ENCODE measurements around the gene MCTP1. TPM values are rescaled to one million over a fixed set of nuclear protein-coding genes. Genes with fewer than 3 reads are reported as not detected.

The MCTP1 gene
- total RNA-seq, 1 experiment from 2014 or later, result 5.6 TPM

GRCh38 chr5:94841598-94842322, 443.1 kb downstream of the MCTP1 start:
- ChIA-PET CTCF (interaction anchor here (1.3 kb wide), 1 partner anchor 9 kb away, joined by 4 read pairs; no protein-coding TSS in a partner anchor), POLR2A (no interaction called here)
- no peak overlapping the region for H3K27ac Mint-ChIP-seq
- DNase-seq (ENCODE audit: low spot score) (no peak), ATAC-seq (no peak)
- no peaks in the 10 kb centered on the region for H3K4me1 Mint-ChIP-seq
- H3K36me3 Mint-ChIP-seq, result no peaks in the 10 kb centered on the region
- no peak overlapping the region for H3K4me3 Mint-ChIP-seq
- TF ChIP-seq NFATC4 (CRISPR knock-in tag; IDR thresholded peaks at IDR 0.05) (no peak), ZNF263 (CRISPR knock-in tag; IDR thresholded peaks at IDR 0.05; ENCODE audit: low read depth) (no peak), ZNF532 (CRISPR knock-in tag; IDR thresholded peaks at IDR 0.05; ENCODE audit: borderline replicate concordance) (no peak), AR (CRISPR knock-in tag; IDR thresholded peaks at IDR 0.05) (no peak), SP1 (CRISPR knock-in tag; conservative IDR thresholded peaks at IDR 0.05) (no peak), E2F1 (CRISPR knock-in tag; IDR thresholded peaks at IDR 0.05) (no peak), MXD4 (CRISPR knock-in tag; IDR thresholded peaks at IDR 0.05; ENCODE audit: borderline replicate concordance) (no peak), PRRX2 (CRISPR knock-in tag; IDR thresholded peaks at IDR 0.05) (no peak), ZBTB43 (CRISPR knock-in tag; IDR thresholded peaks at IDR 0.05) (no peak), KAT7 (CRISPR knock-in tag; IDR thresholded peaks at IDR 0.05; ENCODE audit: borderline replicate concordance) (no peak), ZNF317 (CRISPR knock-in tag; IDR thresholded peaks at IDR 0.05; ENCODE audit: borderline replicate concordance, low read depth) (no peak), EMX1 (CRISPR knock-in tag; IDR thresholded peaks at IDR 0.05) (no peak)
- no peaks in the 10 kb centered on the region for H3K27me3 Mint-ChIP-seq (ENCODE audit: low read depth)
- no peaks in the 10 kb centered on the region for H3K9me3 Mint-ChIP-seq

GRCh38 chr5:94833851-94834250, 451.0 kb downstream of the MCTP1 start:
- Mint-ChIP-seq H3K4me3 (no peak overlapping the region), H3K4me1 (peaks cover 11% of the 10 kb centered on the region), H3K36me3 (no peaks in the 10 kb centered on the region), H3K27me3 (ENCODE audit: low read depth) (no peaks in the 10 kb centered on the region), H3K9me3 (no peaks in the 10 kb centered on the region), H3K27ac (no peak overlapping the region)
- CTCF ChIA-PET, result interaction anchor here (1.0 kb wide), 1 partner anchor 96 kb away, joined by 3 read pairs; no protein-coding TSS in a partner anchor
- DNase-seq (ENCODE audit: low spot score) (no peak), ATAC-seq (no peak)
- POLR2A ChIA-PET, result no interaction called here
- TF ChIP-seq RORB (CRISPR knock-in tag; IDR thresholded peaks at IDR 0.05) (no peak), ZSCAN18 (CRISPR knock-in tag; IDR thresholded peaks at IDR 0.05) (no peak), AR (CRISPR knock-in tag; IDR thresholded peaks at IDR 0.05) (no peak), SP1 (CRISPR knock-in tag; conservative IDR thresholded peaks at IDR 0.05) (no peak), FOXJ3 (CRISPR knock-in tag; IDR thresholded peaks at IDR 0.05; ENCODE audit: borderline replicate concordance) (no peak), FOXP1 (CRISPR knock-in tag; IDR thresholded peaks at IDR 0.05; ENCODE audit: borderline replicate concordance) (no peak), NFE2L1 (CRISPR knock-in tag; IDR thresholded peaks at IDR 0.05) (no peak), ZNF423 (CRISPR knock-in tag; IDR thresholded peaks at IDR 0.05) (no peak), CREM (CRISPR knock-in tag; IDR thresholded peaks at IDR 0.05) (no peak), USF2 (CRISPR knock-in tag; IDR thresholded peaks at IDR 0.05) (no peak)

Measured in WTC11 (cell line).